Measurements from ENCODE around the gene PIGH. TPM values are rescaled to one million over a fixed set of nuclear protein-coding genes. Genes with fewer than 3 reads are reported as not detected.
"Not testable (repeated sequence)": the region's sequence is repeated elsewhere in the genome, so short reads cannot be mapped to it uniquely, and the experiment has no call there.

The PIGH gene
- total and polyA plus RNA-seq, 4 experiments from 2014 or later: 28.0 to 35.8 (median 31.9) TPM

- no peaks in the 10 kb centered on the region for H3K4me1 Mint-ChIP-seq
- ChIA-PET CTCF (ENCODE audit: partially characterized antibody) (interaction anchor here (1.2 to 1.9 kb wide), 2 partner anchors 9 to 93 kb away, joined by 4 to 5 read pairs; partner anchors contain the start of gene ARG2), POLR2A (ENCODE audit: partially characterized antibody) (interaction anchor here (3.7 kb wide), 1 partner anchor 11 kb away, joined by 11 read pairs; the partner anchor contains the start of gene PIGH)
- H3K4me3 Mint-ChIP-seq: no peak overlapping the region
- H3K9me3 Mint-ChIP-seq: peaks cover 0 to 2% (median 0%) of the 10 kb centered on the region in 8 donors
- H3K27me3 ChIP-seq (ENCODE audit: insufficient read depth, low read length): no peaks in the 10 kb centered on the region
- H3K4me3 ChIP-seq (ENCODE audit: low read length in 2 of 2): no peak overlapping the region
- intact Hi-C loops (cut with micrococcal nuclease): loop anchor here (10.0 kb wide), 1 partner anchor 1204 kb away; no protein-coding TSS in a partner anchor
- peaks cover 5 to 13% of the 10 kb centered on the region in 2 donors for H3K27me3 Mint-ChIP-seq
- H3K27ac ChIP-seq (ENCODE audit: low read depth, low read length): no peak overlapping the region
- no peaks in the 10 kb centered on the region for H3K36me3 ChIP-seq (ENCODE audit: insufficient read depth, low read length)
- H3K4me1 ChIP-seq (ENCODE audit: insufficient read depth, low read length): no peaks in the 10 kb centered on the region
- no peaks in the 10 kb centered on the region for H3K36me3 Mint-ChIP-seq
- H3K9me3 ChIP-seq (ENCODE audit: control insufficient read depth in 1 of 2, low read length in 2 of 2): no peaks in the 10 kb centered on the region
- no peak overlapping the region for H3K27ac Mint-ChIP-seq
- no peak for DNase-seq
These were observed 10.4 kb upstream of the PIGH start for GRCh38 chr14:67610491-67610890.

GRCh38 chr14:67609642-67610310 is 9.7 kb upstream of the PIGH start:
- no peaks in the 10 kb centered on the region for H3K27me3 ChIP-seq (ENCODE audit: insufficient read depth, low read length)
- intact Hi-C loops (cut with micrococcal nuclease): loop anchor here (10.0 kb wide), 1 partner anchor 1205 kb away; no protein-coding TSS in a partner anchor
- POLR2A ChIA-PET (ENCODE audit: partially characterized antibody): interaction anchor here (3.7 kb wide), 1 partner anchor 10 kb away, joined by 11 read pairs; the partner anchor contains the start of gene PIGH
- H3K27me3 Mint-ChIP-seq: peaks cover 6 to 13% of the 10 kb centered on the region in 2 donors
- no peak overlapping the region for H3K27ac Mint-ChIP-seq
- H3K9me3 Mint-ChIP-seq: no peaks in the 10 kb centered on the region
- no peaks in the 10 kb centered on the region for H3K36me3 Mint-ChIP-seq
- H3K4me3 Mint-ChIP-seq: no peak overlapping the region
- H3K9me3 ChIP-seq (ENCODE audit: control insufficient read depth in 1 of 2, low read length in 2 of 2): no peaks in the 10 kb centered on the region
- H3K27ac ChIP-seq (ENCODE audit: low read depth, low read length): no peak overlapping the region
- no peak for DNase-seq
- CTCF ChIA-PET (ENCODE audit: partially characterized antibody): interaction anchor here (1.2 to 1.9 kb wide), 2 partner anchors 9 to 94 kb away, joined by 4 to 5 read pairs; partner anchors contain the start of gene ARG2
- no peaks in the 10 kb centered on the region for H3K4me1 Mint-ChIP-seq
- no peaks in the 10 kb centered on the region for H3K36me3 ChIP-seq (ENCODE audit: insufficient read depth, low read length)
- H3K4me1 ChIP-seq (ENCODE audit: insufficient read depth, low read length): no peaks in the 10 kb centered on the region
- H3K4me3 ChIP-seq (ENCODE audit: low read length in 2 of 2): no peak overlapping the region

DNA sequence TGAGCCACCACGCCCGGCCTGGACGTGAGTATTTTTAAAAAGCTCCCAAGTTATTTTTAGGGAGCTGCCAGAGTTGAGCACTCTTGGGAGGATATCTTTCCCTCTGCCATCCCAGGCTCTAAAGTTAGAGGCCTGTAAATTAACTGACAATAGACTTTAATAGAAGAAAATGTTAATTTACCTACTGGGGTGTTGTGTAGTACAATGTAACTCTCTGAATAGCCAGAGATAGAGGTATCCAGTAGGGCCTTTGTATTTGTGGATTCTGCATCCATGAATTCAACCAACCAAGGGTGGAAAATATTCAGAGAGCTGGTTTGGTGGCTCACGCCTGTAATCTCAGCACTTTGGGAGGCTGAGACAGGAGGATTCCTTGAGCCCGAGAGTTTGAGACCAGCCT is 7.6 kb upstream of the PIGH start:
- CTCF ChIA-PET (ENCODE audit: partially characterized antibody): interaction anchor here (1.2 kb wide), 1 partner anchor 11 kb away, joined by 6 read pairs; no protein-coding TSS in a partner anchor
- intact Hi-C loops (cut with micrococcal nuclease): no loop called here
- Mint-ChIP-seq H3K27ac (no peak overlapping the region), H3K27me3 (peaks cover 3 to 7% of the 10 kb centered on the region in 2 donors), H3K4me3 (no peak overlapping the region), H3K36me3 (no peaks in the 10 kb centered on the region), H3K4me1 (no peaks in the 10 kb centered on the region), H3K9me3 (no peaks in the 10 kb centered on the region)
- POLR2A ChIA-PET (ENCODE audit: partially characterized antibody): no interaction called here
- Histone ChIP-seq H3K4me1 (ENCODE audit: insufficient read depth, low read length) (no peaks in the 10 kb centered on the region), H3K27ac (ENCODE audit: low read depth, low read length) (no peak overlapping the region), H3K27me3 (ENCODE audit: insufficient read depth, low read length) (no peaks in the 10 kb centered on the region), H3K36me3 (ENCODE audit: insufficient read depth, low read length) (no peaks in the 10 kb centered on the region), H3K4me3 (ENCODE audit: low read length in 2 of 2) (no peak overlapping the region), H3K9me3 (ENCODE audit: control insufficient read depth in 1 of 2, low read length in 2 of 2) (no peaks in the 10 kb centered on the region)
- no peak for DNase-seq

GRCh38 chr14:67602995-67603545 is 3.0 kb upstream of the PIGH start:
- POLR2A ChIA-PET (ENCODE audit: partially characterized antibody): no interaction called here
- CTCF ChIA-PET (ENCODE audit: partially characterized antibody): no interaction called here
- Histone ChIP-seq H3K27ac (ENCODE audit: low read depth, low read length) (no peak overlapping the region), H3K4me1 (ENCODE audit: insufficient read depth, low read length) (peaks cover 23% of the 10 kb centered on the region), H3K4me3 (ENCODE audit: low read length in 2 of 2) (no peak overlapping the region), H3K27me3 (ENCODE audit: insufficient read depth, low read length) (no peaks in the 10 kb centered on the region), H3K9me3 (ENCODE audit: control insufficient read depth in 1 of 2, low read length in 2 of 2) (no peaks in the 10 kb centered on the region), H3K36me3 (ENCODE audit: insufficient read depth, low read length) (no peaks in the 10 kb centered on the region)
- intact Hi-C loops (cut with micrococcal nuclease): loop anchor here (5.0 kb wide), 1 partner anchor 214 kb away; the partner anchor contains the start of genes RAD51B and ZFYVE26
- Mint-ChIP-seq H3K4me1 (peaks cover 11 to 33% (median 24%) of the 10 kb centered on the region in 4 donors), H3K4me3 (no peak overlapping the region), H3K27me3 (peaks cover 0 to 1% of the 10 kb centered on the region in 2 donors), H3K9me3 (no peaks in the 10 kb centered on the region), H3K27ac (peak overlapping the region in 1 of 7 donors; percentile 7), H3K36me3 (peaks cover 0 to 3% of the 10 kb centered on the region in 2 donors)
- DNase-seq: no peak

DNA sequence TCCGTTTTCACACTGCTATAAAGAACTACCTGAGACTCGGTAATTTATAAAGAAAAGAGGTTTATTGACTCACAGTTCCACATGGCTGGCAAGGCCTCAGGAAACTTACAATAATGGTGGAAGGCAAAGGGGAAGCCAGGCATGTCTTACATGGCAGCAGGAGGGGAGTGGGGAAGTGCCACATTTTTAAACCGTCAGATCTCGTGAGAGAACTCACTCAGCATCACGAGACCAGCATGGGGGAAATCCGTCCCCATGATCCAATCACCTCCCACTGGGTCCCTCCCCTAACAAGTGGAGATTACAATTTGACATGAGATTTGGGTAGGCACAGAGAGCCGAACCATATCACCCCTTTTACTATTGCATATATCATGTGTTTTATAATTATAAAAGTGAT is 2.0 kb upstream of the PIGH start:
- Histone ChIP-seq H3K27me3 (ENCODE audit: insufficient read depth, low read length) (no peaks in the 10 kb centered on the region), H3K27ac (ENCODE audit: low read depth, low read length) (no peak overlapping the region), H3K4me3 (ENCODE audit: low read length in 2 of 2) (no peak overlapping the region), H3K4me1 (ENCODE audit: insufficient read depth, low read length) (peaks cover 26% of the 10 kb centered on the region), H3K36me3 (ENCODE audit: insufficient read depth, low read length) (no peaks in the 10 kb centered on the region), H3K9me3 (ENCODE audit: control insufficient read depth in 1 of 2, low read length in 2 of 2) (no peaks in the 10 kb centered on the region)
- Mint-ChIP-seq H3K36me3 (peaks cover 0 to 3% of the 10 kb centered on the region in 2 donors), H3K27me3 (peaks cover 0 to 1% of the 10 kb centered on the region in 2 donors), H3K27ac (peak overlapping the region in 4 of 7 donors; percentile 4 to 90 (median 50)), H3K4me3 (peak overlapping the region in 2 of 8 donors; percentile 22 to 52), H3K9me3 (no peaks in the 10 kb centered on the region), H3K4me1 (peaks cover 13 to 42% (median 31%) of the 10 kb centered on the region in 4 donors)
- ChIA-PET POLR2A (ENCODE audit: partially characterized antibody) (interaction anchor here (0.5 kb wide), 1 partner anchor 16 kb away, joined by 3 read pairs; no protein-coding TSS in a partner anchor), CTCF (ENCODE audit: partially characterized antibody) (interaction anchor here (0.8 to 3.5 kb wide), 2 partner anchors 17 to 102 kb away, joined by 3 to 23 read pairs; no protein-coding TSS in a partner anchor)
- no peak for DNase-seq
- intact Hi-C loops (cut with micrococcal nuclease): loop anchor here (5.0 kb wide), 1 partner anchor 215 kb away; the partner anchor contains the start of genes RAD51B and ZFYVE26

GRCh38 chr14:67600562-67600974 is 500 bp upstream of the PIGH start:
- not testable (repeated sequence) for H3K9me3 Mint-ChIP-seq; DNase-seq; H3K9me3 ChIP-seq (ENCODE audit: control insufficient read depth in 1 of 2, low read length in 2 of 2); H3K27me3 ChIP-seq (ENCODE audit: insufficient read depth, low read length); H3K27me3 Mint-ChIP-seq; H3K36me3 Mint-ChIP-seq; H3K36me3 ChIP-seq (ENCODE audit: insufficient read depth, low read length)
- intact Hi-C loops (cut with micrococcal nuclease): loop anchor here (1.0 to 5.0 kb wide), 6 partner anchors 19 to 241 kb away; partner anchors contain the start of genes ARG2, ATP6V1D, RAD51B and RDH11
- Mint-ChIP-seq H3K4me1 (peaks cover 18 to 51% (median 36%) of the 10 kb centered on the region in 4 donors), H3K27ac (peak overlapping the region; percentile 83 to 99 (median 97)), H3K4me3 (peak overlapping the region; percentile 93 to 99 (median 98))
- ChIA-PET POLR2A (ENCODE audit: partially characterized antibody) (interaction anchor here (0.8 to 3.3 kb wide), 19 partner anchors 11 to 240 kb away, joined by 3 to 21 read pairs (median 6); partner anchors contain the start of genes ARG2, ATP6V1D, EIF2S1 and PLEK2), CTCF (ENCODE audit: partially characterized antibody) (interaction anchor here (0.5 to 4.7 kb wide), 28 partner anchors 10 to 241 kb away, joined by 3 to 23 read pairs (median 5); partner anchors contain the start of genes ARG2, ATP6V1D, EIF2S1 and RDH11)
- peaks cover 26% of the 10 kb centered on the region for H3K4me1 ChIP-seq (ENCODE audit: insufficient read depth, low read length)
- peak overlapping the region; percentile 72 for H3K27ac ChIP-seq (ENCODE audit: low read depth, low read length)
- peak overlapping the region; percentile 47 to 82 for H3K4me3 ChIP-seq (ENCODE audit: low read length in 2 of 2)

GRCh38 chr14:67595392-67595791 is 4.7 kb downstream of the PIGH start:
- Mint-ChIP-seq H3K4me3 (no peak overlapping the region), H3K9me3 (no peaks in the 10 kb centered on the region), H3K4me1 (peaks cover 23 to 52% (median 37%) of the 10 kb centered on the region in 4 donors), H3K36me3 (peaks cover 9 to 40% of the 10 kb centered on the region in 2 donors), H3K27me3 (no peaks in the 10 kb centered on the region), H3K27ac (peak overlapping the region in 3 of 7 donors; percentile 23 to 73 (median 29))
- H3K4me3 ChIP-seq (ENCODE audit: low read length in 2 of 2): no peak overlapping the region
- no peak overlapping the region for H3K27ac ChIP-seq (ENCODE audit: low read depth, low read length)
- POLR2A ChIA-PET (ENCODE audit: partially characterized antibody): no interaction called here
- no peaks in the 10 kb centered on the region for H3K27me3 ChIP-seq (ENCODE audit: insufficient read depth, low read length)
- intact Hi-C loops (cut with micrococcal nuclease): no loop called here
- CTCF ChIA-PET (ENCODE audit: partially characterized antibody): no interaction called here
- no peaks in the 10 kb centered on the region for H3K9me3 ChIP-seq (ENCODE audit: control insufficient read depth in 1 of 2, low read length in 2 of 2)
- H3K4me1 ChIP-seq (ENCODE audit: insufficient read depth, low read length): peaks cover 21% of the 10 kb centered on the region
- peaks cover 3% of the 10 kb centered on the region for H3K36me3 ChIP-seq (ENCODE audit: insufficient read depth, low read length)
- DNase-seq: no peak

Measured in CD4-positive, alpha-beta memory T cell (primary cell).